Activated T-cell treated with anti-CD3 and anti-CD28 coated beads, Interleukin-2, amount 50 U/mL, for 48 hours (primary cell): Measurements from ENCODE around the gene PTPN14.
"Not testable (repeated sequence)": the region's sequence is repeated elsewhere in the genome, so short reads cannot be mapped to it uniquely, and the experiment has no call there.

Source experiments
- DNase-seq, 2 experiments: peaks; one replicate each; pipeline ENCODE4 v3.0.0-alpha.2; 2020

Gene PTPN14

DNA sequence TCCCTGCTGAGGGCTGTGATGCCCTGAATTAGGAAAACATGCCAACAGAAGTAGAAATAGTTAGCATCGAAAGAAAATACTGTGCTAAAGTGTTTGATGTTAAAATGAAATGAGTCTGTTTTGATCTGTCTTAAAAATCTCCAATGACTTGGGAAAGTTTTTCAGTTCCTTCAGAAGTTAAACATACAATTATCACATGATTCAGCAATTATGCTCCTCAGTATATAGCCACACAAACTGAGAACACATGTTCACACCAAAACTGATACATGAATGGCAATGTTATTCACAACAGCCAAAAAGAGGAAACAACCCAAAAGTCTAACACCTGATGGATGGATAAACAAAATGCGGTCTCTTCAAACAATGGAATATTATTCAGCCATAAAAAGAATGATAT is 130.6 kb downstream of the PTPN14 start:
- DNase-seq, result no peak

DNA sequence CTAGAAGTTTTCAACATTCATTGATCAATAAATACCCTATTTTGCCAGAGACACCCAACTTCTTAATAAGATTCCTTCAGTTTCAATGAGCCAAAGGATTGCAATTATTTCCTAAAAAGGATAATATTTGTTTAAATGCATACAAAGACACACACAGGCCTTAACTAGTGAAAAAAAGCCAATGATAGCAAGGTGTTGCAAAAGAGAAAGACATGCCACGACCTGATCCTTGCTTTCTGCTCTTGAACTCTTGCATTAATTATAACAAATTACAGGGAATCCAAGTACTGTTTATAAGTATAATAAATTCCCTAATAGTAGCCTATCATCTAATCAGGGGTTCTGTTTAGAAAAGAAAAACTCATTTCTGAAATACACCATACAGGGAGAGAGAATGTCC is 131.1 kb downstream of the PTPN14 start:
- DNase-seq, result no peak

DNA sequence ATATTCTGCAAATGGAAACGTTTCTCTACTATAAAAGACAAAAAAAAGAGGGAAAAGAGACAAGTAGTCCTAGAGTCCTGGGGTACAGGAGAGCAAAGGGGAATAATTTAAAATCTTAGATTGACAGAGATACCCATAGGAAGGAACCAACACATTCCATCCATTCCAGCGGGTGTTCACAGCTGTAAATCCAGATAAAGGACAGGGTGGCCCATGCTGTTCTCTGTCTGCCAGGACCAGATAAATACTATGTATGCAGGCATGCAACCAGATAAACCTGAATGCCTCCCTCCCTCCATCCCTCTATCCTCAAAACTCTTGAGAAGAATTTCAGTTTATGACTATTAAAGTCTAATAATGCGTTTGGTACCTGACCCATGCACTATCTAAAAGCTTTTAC is 131.8 kb downstream of the PTPN14 start:
- no peak for DNase-seq

DNA sequence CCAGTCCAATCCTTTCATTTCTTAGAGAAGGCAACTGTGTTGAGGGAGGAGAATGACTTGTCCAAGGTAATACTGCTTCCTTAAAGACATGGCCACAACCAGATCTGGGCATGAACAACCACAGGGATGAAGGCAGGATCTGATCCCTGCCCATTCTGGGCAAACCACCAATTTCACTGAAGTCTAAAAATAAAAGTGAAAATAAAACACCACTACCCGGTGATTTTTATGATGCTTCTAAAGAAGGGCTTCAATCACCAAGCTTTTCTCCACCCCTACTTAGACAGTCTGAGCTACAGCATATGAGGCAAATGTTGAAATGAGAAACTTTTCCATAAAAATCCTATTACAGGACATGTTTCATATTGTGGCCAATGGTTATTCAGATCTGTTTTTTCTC is 133.0 kb downstream of the PTPN14 start:
- DNase-seq, result no peak

DNA sequence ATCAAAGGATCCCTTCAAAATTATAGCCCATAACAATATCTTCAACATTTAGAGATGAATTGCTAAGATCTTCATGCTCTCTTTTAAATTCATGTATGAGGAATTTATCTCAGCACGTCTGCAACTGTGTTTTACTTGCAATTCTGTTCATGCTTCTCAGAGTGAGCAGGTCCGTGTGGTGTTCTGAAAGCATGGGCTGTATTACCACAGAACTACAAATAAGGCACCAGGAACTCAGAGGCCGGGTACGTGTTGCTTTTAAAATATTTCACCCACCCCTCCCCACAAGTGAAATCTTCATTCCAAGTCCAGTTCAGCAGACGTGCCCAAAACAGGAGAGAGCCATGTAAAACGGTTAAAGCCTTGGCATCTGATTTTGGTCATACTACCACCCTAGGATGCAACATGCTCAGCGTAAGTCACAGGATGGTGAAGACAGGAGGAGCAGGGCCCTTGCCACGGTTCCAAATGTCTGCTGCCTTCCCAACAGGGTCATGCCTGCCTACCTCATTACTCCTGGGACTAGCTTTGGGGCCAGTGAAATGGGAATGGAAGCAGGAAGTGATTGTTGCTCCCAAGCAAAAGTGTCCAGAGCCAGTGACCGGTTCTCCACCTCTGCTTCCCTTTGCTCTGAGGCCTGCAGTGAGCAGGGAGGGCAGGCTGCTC is 133.7 kb downstream of the PTPN14 start:
- DNase-seq, result no peak

DNA sequence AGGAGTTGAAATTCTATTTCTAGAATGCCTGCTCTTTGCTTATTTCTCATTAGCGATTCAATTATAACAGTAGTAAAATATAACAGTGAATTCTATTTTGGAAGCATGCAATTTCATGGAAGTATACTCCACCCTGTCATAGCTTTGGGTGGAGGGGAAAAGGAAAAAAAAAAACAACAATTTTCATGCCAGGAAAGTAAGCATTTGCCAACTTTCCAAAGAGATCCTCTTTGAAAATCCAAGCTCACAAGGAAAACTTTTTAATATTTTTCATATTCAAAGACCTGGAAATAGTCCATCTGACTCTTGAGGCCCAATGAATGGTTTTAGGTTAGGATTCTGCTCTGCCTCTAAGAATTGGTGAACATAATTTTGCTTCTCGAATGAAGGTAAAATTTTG is 134.5 kb downstream of the PTPN14 start:
- DNase-seq, result no peak

DNA sequence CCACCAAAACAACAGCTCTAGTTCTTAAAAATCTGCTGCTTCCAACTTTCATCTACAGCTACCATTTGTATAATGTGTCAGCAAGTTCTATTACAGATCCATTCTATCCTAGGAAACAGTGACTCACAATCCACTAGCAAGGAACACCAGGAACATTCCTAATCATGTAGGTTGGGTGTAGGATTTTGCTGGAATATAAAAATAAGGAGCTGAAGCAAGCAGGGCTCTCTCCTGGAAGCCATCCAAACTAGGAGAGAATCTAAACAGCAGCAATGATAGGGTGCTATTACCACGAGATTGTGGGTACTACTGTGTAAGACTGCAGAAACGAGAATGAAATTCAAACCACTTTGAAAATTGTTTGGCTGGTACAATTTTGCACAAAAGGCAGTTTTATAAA is 135.0 kb downstream of the PTPN14 start:
- DNase-seq, result no peak

DNA sequence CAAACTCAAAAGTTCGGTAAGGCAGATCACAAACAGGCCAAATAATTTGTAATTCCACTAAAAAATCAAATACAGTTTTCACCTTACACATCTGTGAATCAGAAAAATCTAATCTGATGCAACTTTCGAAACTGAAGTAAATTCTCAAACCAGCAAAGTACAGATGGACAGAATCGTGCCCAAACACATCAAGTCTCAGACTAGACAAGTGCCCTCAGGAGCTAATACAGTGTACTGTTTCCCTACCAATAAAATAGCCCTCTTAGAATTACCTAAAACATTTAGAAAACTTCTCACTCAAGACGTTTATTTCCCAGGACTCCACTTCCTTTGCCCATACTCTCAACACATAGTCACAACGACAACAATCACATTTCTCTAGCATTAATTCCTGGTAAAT is 136.3 kb downstream of the PTPN14 start:
- no peak for DNase-seq

DNA sequence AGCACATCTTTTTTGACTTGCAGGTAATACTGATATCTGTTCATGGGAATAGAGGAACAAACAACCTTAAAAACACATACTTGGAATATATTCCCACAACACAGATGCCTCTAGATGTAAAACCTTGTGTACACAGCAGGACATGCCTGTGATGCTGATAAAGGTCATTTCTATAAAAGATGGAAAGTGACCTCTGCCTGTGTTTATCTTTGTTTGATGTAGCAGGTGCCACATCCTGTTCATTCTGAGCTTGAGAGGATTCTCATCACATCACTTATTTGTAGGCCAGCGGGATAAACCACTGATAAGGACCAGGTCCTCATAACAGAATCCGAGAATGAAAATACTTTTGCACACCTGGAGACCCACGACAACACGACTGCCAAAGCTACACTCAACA is 136.7 kb downstream of the PTPN14 start:
- DNase-seq, result no peak

DNA sequence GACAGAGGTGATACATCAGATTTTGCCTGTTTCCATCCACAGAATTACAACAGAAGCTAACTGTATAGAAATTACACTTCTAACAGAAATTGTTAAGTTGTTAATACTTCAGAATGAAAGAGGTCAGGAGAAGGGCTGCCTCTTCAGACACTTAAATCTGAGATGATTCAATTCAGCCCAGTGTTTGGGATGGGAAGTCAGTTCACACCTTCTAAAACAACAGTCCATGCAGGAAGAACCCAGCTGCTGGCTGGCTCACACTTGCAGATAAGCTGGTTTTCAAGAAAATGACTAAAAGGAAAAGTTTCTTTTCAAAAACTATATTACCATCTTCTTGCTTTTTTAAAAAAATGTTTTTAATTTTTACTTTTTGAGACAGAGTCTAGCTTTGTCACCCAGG is 138.1 kb downstream of the PTPN14 start:
- no peak for DNase-seq

DNA sequence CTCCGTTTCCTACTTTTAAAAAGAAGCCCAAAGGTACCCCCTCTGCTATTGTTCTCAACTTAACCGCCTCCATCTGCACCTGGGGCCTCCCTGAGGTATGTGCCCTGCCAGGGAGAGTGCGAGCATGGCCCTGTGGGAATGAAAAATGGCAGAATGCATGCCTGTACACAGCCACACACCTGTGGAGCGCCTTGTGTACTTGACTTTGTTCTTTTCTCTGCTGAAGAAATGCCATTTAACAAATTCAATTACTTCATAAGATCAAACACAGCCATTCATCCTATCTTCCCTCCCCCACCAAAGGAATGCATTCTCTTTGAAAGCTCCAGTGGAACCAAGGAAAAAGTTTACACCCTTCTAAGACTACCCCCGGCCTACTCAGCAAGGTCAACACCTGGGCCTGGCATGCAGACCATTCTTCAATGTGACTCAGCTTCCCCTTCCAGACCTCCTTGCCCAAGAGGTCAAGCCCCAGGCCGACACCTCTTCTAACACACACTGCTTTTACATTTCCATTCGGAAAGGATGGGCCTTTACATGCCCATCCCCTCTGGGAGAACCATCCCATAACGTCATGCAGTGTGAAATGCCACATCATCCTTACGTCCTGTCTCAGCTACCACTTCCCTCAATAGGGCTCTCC is 146.7 kb downstream of the PTPN14 start:
- DNase-seq, result no peak

DNA sequence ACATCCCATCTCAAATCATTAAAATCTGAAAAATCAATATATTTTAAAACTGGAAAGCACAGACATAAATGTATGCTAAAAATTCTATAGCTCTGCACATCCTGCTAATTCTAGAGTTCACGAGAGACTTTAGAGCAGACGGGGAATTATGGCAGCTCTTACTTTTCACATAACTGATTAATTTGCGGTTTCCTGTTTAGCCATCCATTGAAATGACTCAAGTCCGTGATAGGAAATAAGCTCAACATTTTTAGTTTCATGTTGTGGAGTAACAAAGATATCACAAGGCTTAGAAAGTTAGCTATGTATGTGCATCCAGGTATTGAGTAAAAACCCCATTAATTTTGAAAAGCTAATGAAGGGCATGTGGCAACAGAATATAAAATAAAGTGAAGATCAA is 147.2 kb downstream of the PTPN14 start:
- no peak for DNase-seq

DNA sequence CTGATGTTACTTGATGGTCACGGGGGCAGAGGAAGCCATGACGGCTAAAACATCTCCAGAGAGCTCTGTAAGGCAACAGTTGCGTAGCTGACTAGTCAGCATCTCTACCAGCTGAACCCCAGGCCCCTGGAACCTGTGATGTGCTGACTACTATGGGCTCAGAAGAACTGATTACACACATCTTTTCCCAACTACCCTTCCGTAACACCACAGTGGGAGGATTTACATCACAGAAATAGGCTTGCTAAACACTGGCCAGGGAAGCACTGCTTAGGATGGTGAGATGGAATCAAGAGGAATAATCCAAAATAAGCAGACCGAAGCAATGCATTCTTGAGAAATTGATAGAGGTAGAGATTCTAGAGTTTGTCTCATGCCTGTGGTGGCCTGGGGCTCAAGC is 148.0 kb downstream of the PTPN14 start:
- DNase-seq, result no peak

DNA sequence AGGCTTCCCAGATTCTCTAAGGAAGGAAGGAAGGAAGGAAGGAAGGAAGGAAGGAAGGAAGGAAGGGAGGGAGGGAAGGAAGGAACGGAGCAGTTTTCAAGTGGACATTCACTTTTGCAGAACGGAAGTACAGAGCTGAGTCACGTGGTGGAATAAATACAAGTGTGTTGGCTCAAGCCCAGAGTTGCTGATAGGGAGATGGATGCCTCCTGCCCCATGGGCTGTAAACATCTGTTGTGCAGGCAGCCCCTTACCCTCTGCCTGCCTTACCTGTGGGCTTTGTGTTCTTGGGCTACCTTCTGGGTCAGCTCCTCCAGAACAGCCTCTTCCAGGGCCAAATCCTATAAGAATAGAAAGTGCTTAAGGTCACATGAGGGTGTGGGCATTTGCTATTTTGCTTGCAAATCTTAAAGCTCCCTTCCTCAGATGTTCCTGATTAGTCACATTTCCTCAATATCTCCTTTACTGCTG is 148.8 kb downstream of the PTPN14 start:
- DNase-seq, result no peak

DNA sequence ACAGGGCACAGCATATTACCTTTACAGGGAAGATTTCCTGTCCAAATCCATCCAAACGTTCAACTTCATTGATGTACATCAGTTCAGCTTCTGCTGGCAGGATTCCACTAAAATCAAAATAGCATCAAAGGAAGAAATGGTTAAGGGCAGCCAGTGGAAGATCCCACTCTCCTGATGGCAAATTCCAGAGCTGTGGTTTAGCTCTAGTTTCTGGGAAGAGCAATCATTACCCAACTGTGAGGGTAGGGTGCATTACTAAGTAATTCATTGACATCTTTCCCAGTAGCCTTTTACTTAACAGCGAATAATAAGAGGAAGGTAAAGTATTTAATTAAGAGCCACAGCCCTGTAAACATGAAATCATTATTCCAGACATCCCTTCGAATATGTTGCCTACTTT is 149.7 kb downstream of the PTPN14 start:
- no peak for DNase-seq

DNA sequence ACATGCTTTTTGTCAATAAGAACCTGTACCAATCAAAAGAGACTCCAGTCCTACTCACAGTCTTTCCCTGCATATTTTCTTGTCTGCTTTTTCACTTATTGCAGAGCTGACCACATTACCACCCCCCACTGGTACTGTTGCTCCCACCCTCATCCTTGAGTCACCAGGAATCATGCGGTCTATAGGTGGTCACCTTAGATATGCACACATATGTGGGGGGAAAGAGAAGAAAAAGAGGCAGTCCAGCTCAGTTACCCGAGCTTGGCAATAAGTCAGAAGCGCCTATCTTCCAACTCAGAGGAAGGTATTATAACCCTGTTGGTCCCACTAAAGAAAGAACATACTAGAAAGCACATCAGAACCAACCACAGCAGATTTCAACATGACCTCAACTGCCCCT is 151.3 kb downstream of the PTPN14 start:
- DNase-seq, result no peak

DNA sequence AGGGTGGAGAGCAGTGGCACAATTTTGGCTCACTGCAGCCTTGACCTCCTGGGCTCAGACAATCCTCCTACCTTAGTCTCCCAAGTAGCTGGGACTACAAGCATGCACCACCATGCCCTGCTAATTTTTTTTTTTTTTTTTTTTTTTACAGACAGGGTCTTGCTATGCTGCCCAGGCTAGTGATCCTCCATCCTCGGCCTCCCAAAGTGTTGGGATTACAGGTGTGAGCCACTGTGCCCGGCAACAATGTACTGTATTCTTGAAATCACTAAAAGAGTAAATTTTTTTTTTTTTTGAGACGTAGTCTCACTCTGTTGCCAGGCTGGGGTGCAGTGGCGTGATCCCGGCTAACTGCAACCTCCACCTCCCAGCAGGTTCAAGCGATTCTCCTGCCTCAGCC is 152.9 kb downstream of the PTPN14 start:
- no peak for DNase-seq

DNA sequence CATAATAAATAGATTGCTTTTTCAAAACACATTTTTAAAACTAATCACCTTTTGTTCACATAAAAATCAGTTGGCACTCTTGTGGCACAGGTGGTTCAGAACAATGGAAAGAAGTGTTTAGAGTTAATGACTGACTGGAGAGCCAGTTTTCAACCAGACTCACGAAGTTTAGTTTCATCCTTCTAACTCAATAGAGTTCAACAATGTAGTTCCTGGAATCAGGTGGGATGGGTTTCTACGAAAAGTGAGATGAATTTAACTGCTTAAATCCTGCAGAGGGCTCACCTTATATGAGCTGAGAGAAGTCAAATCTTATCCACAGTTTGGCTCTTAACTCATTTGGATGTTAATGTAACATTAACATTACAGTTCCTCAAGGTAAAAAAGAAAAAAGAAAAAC is 153.9 kb downstream of the PTPN14 start:
- no peak for DNase-seq

DNA sequence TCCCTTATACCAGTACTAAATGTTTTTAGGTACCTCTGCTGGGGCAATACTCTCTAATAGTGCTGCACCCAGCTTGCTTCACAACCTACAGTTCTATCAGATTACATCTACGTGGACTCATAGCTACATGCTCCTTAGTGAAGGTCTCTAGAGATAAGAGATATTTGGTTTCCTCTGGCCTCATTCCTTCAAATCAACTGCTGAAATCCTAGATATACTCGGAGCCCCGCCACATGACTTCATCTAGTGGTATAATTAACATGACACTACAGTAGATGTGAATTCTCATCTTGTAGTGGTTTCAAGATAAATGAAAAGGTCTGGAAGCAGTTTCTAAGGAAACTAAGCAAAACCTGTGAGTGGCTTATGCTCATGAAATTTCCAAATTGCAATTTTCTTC is 155.1 kb downstream of the PTPN14 start:
- DNase-seq, result no peak

DNA sequence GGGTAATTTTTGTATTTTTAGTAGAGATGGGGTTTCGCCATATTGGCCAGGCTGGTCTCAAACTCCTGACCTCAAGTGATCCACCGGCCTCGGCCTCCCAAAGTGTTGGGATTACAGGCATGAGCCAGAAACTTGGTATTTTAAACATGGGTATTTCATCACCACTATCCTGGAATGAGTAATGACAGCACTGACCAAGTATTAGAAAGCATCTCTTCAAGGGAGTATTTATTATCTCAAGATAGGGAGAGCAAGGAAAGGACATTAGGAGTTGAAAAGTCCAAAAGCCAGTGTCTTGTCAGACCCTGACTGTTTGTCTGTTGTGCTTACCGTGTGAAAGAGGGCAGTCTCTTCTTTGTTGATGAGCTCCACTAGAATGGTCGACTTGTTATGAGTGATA is 156.8 kb downstream of the PTPN14 start:
- not testable (repeated sequence) for DNase-seq

DNA sequence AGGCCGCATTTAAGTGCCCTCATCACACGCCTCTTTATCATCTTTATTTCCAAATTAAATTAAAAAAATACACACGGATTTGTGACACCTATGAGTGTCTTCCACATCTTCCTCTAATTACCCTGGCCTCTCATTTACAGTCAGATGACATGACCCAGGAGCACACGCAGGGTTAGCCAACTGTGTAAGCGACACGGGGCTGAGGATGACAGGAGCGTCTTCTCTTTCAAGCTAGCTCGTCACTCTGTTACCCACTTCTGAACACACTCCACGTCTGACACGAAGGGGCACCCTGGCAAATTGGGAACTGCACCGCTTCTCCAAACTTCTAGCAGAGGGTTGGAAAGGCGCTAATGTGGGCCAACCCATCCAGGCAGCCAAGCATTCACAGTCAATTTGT is 158.3 kb downstream of the PTPN14 start:
- DNase-seq, result no peak

DNA sequence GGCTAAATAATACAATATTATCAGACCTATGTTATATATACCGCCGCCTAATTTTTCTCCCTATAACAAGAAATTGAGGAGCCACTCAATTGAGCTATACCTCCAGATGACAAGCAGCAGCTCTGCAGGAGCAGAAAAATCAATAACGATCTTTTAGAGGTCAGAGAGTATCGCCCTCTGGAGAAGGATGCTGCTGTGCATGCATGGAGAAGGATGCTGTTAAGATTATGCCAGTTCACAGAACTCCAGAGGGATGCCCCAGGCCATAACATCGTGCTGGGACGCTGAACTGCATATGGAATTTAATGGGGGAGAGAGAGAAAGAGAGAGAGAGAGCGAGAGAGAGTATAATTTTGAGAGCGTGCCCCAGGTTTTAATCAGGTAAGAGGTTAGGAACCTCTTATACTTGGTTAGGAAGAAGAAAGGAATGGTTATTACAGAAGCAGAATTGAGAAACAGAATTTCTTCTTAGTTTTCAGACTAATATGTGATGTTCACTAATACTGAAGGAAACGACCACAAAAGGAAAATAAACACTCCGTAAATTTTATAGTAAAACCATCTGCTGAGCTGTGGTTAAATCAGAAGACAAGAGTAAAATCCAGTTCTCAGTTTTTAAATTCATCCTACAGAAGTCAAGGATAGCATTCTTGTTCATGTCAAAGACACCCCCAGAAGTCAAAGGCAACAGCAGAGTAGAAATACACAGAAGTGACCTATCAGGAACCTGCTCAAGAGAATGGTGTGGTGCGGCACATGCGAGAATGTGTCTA is 159.3 kb downstream of the PTPN14 start:
- no peak for DNase-seq

DNA sequence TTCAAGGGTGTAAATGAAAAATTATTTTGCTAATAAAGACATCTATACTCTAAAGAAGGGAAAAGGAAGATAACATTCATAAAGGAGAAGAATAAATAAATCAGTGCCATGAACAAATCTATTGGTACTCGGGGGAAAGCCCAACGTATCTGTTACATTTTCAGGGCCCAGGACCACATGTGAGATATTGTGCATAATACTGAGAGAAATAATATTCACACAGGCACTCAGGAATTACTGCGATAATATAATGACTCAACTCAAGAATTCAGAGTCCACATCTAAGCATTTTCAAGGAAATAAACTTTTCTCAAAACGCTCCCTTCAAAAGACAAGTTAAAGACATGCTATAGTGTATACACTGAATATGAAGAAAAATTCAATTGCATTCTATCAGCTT is 161.7 kb downstream of the PTPN14 start:
- DNase-seq, result no peak

DNA sequence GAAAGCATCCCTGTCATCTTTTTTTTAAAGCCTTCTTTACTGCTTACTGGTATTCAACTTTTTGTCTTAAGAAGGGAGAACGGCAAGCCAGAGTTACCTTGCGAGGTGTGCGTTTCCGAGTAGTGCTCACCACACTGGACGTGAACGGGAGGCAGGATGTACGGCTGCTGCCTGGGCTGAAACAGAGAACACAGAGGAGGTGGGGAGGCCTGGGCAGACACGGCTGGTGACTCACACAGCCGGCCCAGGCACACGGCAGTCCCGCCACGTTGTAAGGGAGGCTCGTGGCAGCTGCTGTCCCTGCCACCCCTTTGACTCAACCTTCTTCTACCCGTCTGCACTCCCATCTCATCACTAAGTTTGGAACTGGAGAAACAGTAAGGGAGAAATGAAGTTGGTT is 164.7 kb downstream of the PTPN14 start:
- DNase-seq, result no peak
